Thoracic aorta (tissue), 2 donors: ENCODE measurements around the gene TESK1. TPM values are rescaled to one million over a fixed set of nuclear protein-coding genes. Genes with fewer than 3 reads are reported as not detected.

Source experiments
- ATAC-seq: fragments of 150-250 bp; one replicate; pipeline ENCODE4 v1.8.0; 2017; ENCODE audit warnings: low read depth; ENCODE audit not compliant: insufficient number of reproducible peaks, low FRiP score
- DNase-seq: peaks from one replicate; pipeline ENCODE4 v3.0.0-alpha.2; 2020; ENCODE audit warnings: low spot score
- H3K27ac ChIP-seq, 2 donors: fragments of 200-600 bp; sonication (generic); 1 replicate in 1 of 2; 2 replicates in 1 of 2; pipeline ENCODE4 v1.5.1; 2016; ENCODE audit warnings: mild to moderate bottlenecking in 2 of 2, moderate library complexity in 2 of 2
- H3K27me3 ChIP-seq: fragments of 200-600 bp; sonication (generic); replicated peaks from 2 replicates; pipeline ENCODE4 v1.6.0; 2016; ENCODE audit warnings: mild to moderate bottlenecking; ENCODE audit not compliant: insufficient read depth
- H3K36me3 ChIP-seq: fragments of 200-600 bp; sonication (generic); one replicate; pipeline ENCODE4 v1.5.1; 2016
- H3K4me1 ChIP-seq, 2 donors: fragments of 200-600 bp; sonication (generic); 1 replicate in 1 of 2; 2 replicates in 1 of 2; pipeline versions ENCODE4 v1.5.1 to v1.6.0; 2016; ENCODE audit warnings: low read depth in 2 of 2, mild to moderate bottlenecking in 1 of 2; ENCODE audit not compliant: control insufficient read depth in 1 of 2
- H3K4me3 ChIP-seq: fragments of 200-600 bp; sonication (generic); 2 replicates; pipeline ENCODE4 v1.5.1; 2016; ENCODE audit warnings: mild to moderate bottlenecking
- H3K9me3 ChIP-seq: fragments of 200-600 bp; sonication (generic); 2 replicates; pipeline ENCODE4 v1.5.1; 2016
- total RNA-seq, 2 donors: library from RNA; depleted of rRNA; stranded (reverse); fragments of >200 nt; gene quantifications; one replicate each; pipeline versions ENCODE4 v1.1.0 to v1.2.3, GENCODE V29; 2016
- TF ChIP-seq, protein P1 (sequence below): fragments of 200-600 bp; sonication (generic); IDR thresholded peaks from one replicate; pipeline ENCODE4 v1.5.1; 2019; ENCODE audit warnings: antibody characterized with exemption

TESK1 gene
- total RNA-seq, 2 donors from 2014 or later: 64.5 to 69.9 TPM

DNA sequence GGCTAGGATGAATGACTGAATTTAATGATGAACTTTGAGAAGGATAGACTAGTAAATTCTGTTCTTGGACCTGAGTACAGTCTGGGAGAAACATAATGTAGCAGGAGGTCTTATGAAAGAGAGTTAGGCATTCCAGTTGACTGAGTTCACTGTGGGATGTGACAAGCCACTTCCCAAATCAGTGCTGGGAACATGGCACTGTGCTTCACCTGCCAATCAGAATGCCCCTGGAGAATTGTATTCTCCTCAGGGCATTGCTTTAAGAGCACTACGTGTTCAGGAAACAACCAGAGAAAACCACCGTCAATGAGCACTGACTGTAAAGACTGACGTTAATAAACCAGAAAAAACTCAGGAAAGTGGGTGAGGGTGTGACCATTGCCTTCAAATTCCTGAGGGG lies 54.3 kb downstream of the TESK1 start:
- ATAC-seq: peak; percentile 66
- no peaks in the 10 kb centered on the region for H3K27me3 ChIP-seq
- TF ChIP-seq, protein P1, sequence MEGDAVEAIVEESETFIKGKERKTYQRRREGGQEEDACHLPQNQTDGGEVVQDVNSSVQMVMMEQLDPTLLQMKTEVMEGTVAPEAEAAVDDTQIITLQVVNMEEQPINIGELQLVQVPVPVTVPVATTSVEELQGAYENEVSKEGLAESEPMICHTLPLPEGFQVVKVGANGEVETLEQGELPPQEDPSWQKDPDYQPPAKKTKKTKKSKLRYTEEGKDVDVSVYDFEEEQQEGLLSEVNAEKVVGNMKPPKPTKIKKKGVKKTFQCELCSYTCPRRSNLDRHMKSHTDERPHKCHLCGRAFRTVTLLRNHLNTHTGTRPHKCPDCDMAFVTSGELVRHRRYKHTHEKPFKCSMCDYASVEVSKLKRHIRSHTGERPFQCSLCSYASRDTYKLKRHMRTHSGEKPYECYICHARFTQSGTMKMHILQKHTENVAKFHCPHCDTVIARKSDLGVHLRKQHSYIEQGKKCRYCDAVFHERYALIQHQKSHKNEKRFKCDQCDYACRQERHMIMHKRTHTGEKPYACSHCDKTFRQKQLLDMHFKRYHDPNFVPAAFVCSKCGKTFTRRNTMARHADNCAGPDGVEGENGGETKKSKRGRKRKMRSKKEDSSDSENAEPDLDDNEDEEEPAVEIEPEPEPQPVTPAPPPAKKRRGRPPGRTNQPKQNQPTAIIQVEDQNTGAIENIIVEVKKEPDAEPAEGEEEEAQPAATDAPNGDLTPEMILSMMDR: no peak
- peaks cover 22 to 53% of the 10 kb centered on the region in 2 donors for H3K4me1 ChIP-seq
- no peak for DNase-seq
- peak overlapping the region; percentile 98 for H3K4me3 ChIP-seq
- no peaks in the 10 kb centered on the region for H3K9me3 ChIP-seq
- H3K36me3 ChIP-seq: peaks cover 10% of the 10 kb centered on the region
- H3K27ac ChIP-seq: peak overlapping the region; percentile 99

Other genes with a start within 250 kb of the TESK1 start
- 100 to 1,000 TPM in 1 of 2 donors, 10 to 100 TPM in 1; 89.8 to 124 TPM for gene RUSC2, start 115.2 kb upstream of the TESK1 start, total RNA-seq
- 1 to 10 TPM; 2.2 to 9.9 TPM for gene CD72, start 13.2 kb downstream of the TESK1 start, total RNA-seq
- gene SIT1, start 45.7 kb downstream of the TESK1 start, total RNA-seq: under 1 TPM in 1 of 2 donors, not detected in 1; 0.68 TPM
- gene RMRP, start 52.8 kb downstream of the TESK1 start, total RNA-seq: 1,000 to 10,000 TPM; 1,550 to 5,543 TPM
- gene CCDC107, start 53.0 kb downstream of the TESK1 start, total RNA-seq: 10 to 100 TPM; 75.2 to 92.2 TPM
- gene ARHGEF39, start 59.9 kb downstream of the TESK1 start, total RNA-seq: 1 to 10 TPM in 1 of 2 donors, under 1 TPM in 1; 0.54 to 1.2 TPM
- gene CA9, start 68.7 kb downstream of the TESK1 start, total RNA-seq: 10 to 100 TPM in 1 of 2 donors, not detected in 1; 10.7 TPM
- gene TPM2, start 84.7 kb downstream of the TESK1 start, total RNA-seq: 1,000 to 10,000 TPM; 4,158 to 5,700 TPM
- gene TLN1, start 126.9 kb downstream of the TESK1 start, total RNA-seq: 1,000 to 10,000 TPM in 1 of 2 donors, 100 to 1,000 TPM in 1; 889 to 1,019 TPM
- gene CREB3, start 127.4 kb downstream of the TESK1 start, total RNA-seq: 10 to 100 TPM; 46.0 to 62.4 TPM
- 100 to 1,000 TPM in 1 of 2 donors, 10 to 100 TPM in 1; 75.8 to 115 TPM for gene GBA2, start 144.0 kb downstream of the TESK1 start, total RNA-seq
- gene RGP1, start 144.0 kb downstream of the TESK1 start, total RNA-seq: 10 to 100 TPM; 23.0 to 24.5 TPM
- gene MSMP, start 149.0 kb downstream of the TESK1 start, total RNA-seq: not detected
- 10 to 100 TPM; 30.8 to 38.2 TPM for gene NPR2, start 186.3 kb downstream of the TESK1 start, total RNA-seq
- 1 to 10 TPM in 1 of 2 donors, under 1 TPM in 1; 0.21 to 5.7 TPM for gene SPAG8, start 207.0 kb downstream of the TESK1 start, total RNA-seq
- 10 to 100 TPM; 18.4 to 45.4 TPM for gene HINT2, start 209.8 kb downstream of the TESK1 start, total RNA-seq
- gene FAM221B, start 223.5 kb downstream of the TESK1 start, total RNA-seq: not detected
- gene TMEM8B, start 224.0 kb downstream of the TESK1 start, total RNA-seq: 10 to 100 TPM; 14.6 to 24.2 TPM